Renal pelvis (tissue), 4 donors: ENCODE results near the gene MASTL. TPM values are rescaled to one million over a fixed set of nuclear protein-coding genes. Genes with fewer than 3 reads are reported as not detected.

Source experiments
- DNase-seq: peaks from one replicate; pipeline ENCODE4 v3.0.0-alpha.2; 2013
- polyA plus RNA-seq, 3 donors: library from polyadenylated mRNA; unstranded; fragments of 120-200 nt; gene quantifications; one replicate each; pipeline ENCODE4 v1.2.1, GENCODE V29; 2013; ENCODE audit not compliant: insufficient read length in 3 of 3

MASTL gene
- polyA plus RNA-seq, 3 donors = 11.5 to 18.2 (median 17.6) TPM

GRCh38 chr10:27223964-27224363, 68.8 kb downstream of the MASTL start:
- no peak for DNase-seq

DNA sequence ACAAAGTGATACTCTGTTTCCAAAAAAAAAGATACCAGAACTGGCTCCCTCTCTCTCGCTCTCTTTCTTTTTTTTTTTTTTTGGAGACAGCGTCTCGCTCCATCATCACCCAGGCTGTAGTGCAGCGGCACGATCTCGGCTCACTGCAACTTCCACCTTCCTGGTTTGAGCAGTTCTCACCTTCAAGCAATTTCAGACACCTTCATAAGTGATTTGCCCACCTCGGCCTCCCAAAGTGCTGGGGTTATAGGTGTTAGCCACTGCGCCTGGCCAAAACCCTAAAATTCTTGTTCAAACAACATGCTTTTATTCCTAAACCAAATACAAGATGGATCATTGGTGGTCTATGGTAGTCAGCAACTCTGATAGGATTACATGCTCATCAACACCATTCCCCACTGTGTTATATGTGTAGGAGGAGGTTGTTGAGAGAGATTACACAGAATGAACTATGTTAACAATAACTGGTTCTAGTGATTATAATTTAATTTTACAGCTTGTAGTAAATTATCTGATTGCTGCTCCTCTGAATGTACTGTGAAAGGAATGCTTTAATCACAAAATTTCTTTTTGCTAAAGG, 69.9 kb downstream of the MASTL start:
- no peak for DNase-seq

DNA sequence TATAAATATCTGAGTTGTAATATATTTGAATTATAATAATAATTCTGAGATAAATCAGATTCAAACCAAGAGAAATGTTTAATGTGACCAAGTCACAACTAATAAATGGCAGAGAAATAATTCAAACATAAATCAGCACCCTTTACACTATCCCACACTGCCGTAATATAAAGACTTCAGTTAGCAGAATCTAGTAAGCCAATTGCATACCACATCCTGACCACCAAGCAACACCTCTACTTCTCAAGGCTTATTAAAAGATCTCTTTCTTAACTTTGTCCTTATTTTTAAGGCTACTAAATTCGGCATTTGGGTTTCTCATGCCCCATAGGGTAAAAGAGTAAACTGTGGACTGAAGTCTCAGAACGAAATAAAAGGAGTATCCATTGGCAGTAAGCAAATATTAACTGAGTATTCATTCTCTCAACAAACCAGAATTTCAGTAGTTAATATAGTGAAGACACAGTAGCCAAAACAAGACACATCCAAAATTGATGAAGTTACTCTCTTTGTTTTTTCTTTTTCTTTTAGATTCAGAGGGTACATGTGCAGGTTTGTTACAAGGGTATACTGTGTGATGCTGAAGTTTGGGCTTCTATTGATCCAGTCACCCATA, 70.6 kb downstream of the MASTL start:
- no peak for DNase-seq

DNA sequence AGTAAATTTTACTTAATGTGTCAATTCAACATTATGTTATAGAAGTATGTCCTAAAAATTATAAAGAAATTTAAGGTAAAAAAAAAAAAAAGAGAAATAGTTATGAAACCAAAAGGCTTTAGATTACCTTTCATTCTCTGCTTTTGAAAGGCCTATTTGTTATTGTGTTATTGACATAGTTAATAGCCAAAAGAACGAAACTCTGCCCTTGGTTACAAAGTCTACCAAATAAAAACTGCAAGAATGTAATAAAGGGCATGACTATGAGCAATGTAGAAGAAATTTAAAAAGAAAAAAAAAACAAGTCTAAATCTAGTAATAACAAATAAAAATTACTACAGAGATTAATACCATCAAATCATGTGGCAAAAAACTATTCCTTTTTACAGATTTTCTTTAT, 74.9 kb downstream of the MASTL start:
- DNase-seq = no peak

DNA sequence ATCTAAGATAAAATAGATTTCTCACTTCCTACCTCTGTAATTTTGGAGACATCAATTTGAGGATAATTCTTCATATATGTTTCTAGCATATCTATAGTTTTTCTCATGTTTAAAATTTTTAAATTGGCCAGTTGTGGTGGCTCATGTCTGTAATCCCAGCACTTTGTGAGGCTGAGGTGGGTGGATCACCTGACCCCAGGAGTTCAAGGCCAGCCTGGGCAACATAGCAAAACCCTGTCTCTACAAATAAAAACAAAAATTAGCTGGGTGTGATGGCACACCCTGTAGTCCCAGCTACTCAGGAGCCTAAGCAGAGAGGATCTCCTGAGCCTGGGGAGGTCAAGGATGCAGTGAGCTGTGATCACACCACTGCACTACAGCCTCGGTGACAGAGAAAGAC, 80.6 kb downstream of the MASTL start:
- no peak for DNase-seq

Other genes starting within 250 kb of the MASTL start
- 10 to 100 TPM; 11.7 to 19.5 (median 15.3) TPM for gene ANKRD26, start 54.9 kb upstream of the MASTL start, polyA plus RNA-seq
- gene YME1L1, start 968 bp upstream of the MASTL start, polyA plus RNA-seq = 100 to 1,000 TPM in 2 of 3 donors, 10 to 100 TPM in 1; 99.3 to 113 (median 112) TPM
- 10 to 100 TPM; 30.1 to 42.7 (median 36.8) TPM for gene ACBD5, start 85.4 kb downstream of the MASTL start, polyA plus RNA-seq